Right lung (tissue), 5 donors: ENCODE data around the gene VSTM5. TPM values are rescaled to one million over a fixed set of nuclear protein-coding genes. Genes with fewer than 3 reads are reported as not detected.
A peak's percentile ranks its signal among the peaks of the same experiment; 100 is the strongest.
"Not testable (repeated sequence)": the region's sequence is repeated elsewhere in the genome, so short reads cannot be mapped to it uniquely, and the experiment has no call there.

Experiments used
- DNase-seq, 2 donors: peaks; one replicate each; pipeline ENCODE4 v3.0.0-alpha.2; 2013
- polyA plus RNA-seq, 5 donors: library from polyadenylated mRNA; unstranded; fragments of 120-200 nt; gene quantifications; one replicate each; pipeline versions ENCODE4 v1.2.1 to v1.2.3, GENCODE V29; 2013; ENCODE audit warnings: inconsistent platforms in 1 of 5, low replicate concordance in 1 of 5; ENCODE audit not compliant: insufficient read length in 5 of 5, insufficient read depth in 1 of 5

VSTM5 gene
- polyA plus RNA-seq, 5 donors, result 0.38 to 1.3 (median 0.76) TPM

DNA sequence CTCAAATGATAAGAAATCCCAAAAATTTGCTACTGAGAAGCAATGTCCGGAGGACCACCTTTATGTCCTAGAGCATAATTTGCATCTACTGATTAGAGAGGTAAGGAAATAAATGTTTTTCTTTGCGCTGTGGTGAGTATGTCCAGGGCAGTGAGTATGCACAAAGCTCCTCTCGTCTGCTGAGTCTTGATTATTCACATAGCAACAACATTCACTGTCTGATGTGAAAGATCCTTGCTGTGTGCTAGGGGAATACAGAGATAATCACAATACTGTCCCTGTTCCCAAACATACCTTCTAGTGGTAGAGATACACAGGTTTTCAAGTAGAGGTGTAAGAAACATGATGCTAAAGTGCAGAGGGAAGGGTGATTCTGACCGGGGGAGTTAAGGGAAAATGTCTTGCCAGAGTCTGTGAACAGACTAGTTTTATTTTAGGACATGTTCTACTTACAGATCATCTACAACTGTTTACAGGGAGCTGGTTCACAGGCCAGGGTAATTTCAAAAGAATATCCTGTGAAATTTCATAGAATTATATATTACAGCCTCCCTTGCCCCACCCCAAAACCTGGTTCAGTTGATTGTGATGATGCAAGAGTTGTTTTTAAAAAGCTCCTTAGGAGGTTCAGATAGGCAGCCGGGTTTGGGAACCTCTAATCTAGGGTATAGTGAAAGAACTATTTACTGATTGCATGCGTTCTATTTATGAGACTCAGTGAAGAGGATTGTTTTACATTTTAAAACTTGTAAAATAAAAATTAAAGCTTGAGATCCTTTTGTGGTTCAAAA is 53.8 kb downstream of the VSTM5 start:
- DNase-seq, result no peak

DNA sequence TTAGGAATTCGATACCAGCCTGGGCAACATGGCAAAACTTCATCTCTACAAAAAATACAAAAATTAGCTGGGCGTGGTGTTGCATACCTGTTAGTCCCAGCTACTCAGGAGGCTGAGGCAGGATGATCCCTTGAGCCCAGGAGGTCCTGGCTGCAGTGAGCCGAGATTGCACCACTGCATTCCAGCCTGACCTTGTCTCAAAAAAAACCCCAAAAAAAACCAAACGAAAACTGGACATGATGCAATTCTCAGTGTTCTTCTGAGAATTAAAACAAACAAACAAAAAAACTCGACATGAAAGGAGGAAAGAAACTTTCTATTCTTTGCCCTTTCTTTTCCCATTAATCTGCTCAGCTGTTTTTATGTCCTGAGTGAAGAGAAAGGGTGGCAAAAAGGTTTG is 58.9 kb downstream of the VSTM5 start:
- DNase-seq, result no peak

DNA sequence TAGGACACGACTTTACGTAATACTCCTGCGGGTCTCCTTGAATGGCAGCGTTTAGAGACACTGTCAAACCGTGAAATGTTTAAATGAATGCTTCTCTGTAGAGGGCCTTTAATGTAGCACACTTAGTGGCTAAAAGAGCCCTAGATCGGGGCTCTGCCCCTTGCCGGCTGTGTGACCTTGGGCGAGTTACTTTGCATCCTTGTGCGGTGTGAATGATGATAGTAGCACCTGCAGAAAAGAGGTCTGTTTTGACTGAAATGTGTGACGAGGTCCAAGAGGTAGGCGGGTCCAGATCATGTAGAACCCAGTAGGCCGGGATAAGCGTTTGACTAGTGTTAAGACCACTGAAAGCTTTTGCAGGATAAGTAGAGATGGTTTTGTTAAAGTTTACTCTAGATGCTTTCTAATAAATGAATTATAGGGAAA is 65.5 kb downstream of the VSTM5 start:
- peak in 1 of 2 donors; percentile 10 for DNase-seq

- DNase-seq, result peak; percentile 89 to 92
Measured at GRCh38 chr11:93784145-93784934, 66.1 kb downstream of the VSTM5 start, which contains the start of gene MED17. TSS of gene MED17 (plus strand) at chr11:93784282. CDS start at chr11:93784514, 232 bp downstream.

- no peak for DNase-seq
Measured at GRCh38 chr11:93783765-93784144, 66.7 kb downstream of the VSTM5 start.

DNA sequence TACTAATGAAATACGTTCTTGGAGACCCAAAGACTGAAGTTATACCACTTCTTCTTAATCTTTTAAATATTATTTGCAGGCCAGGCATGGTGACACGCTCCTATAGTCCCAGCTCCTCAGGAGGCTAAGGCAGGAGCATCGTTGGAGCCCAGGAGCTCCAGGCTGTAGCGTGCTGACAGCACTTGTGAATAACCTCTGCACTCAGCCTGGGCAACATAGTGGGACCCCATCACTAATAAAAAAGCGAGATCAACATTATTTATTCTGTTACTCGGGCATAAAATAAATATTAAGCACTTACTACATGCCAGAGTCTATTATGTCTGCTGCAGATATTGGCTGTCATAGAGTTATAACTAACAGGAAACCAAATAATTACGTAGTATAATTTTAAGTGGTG is 67.1 kb downstream of the VSTM5 start:
- no peak for DNase-seq

DNA sequence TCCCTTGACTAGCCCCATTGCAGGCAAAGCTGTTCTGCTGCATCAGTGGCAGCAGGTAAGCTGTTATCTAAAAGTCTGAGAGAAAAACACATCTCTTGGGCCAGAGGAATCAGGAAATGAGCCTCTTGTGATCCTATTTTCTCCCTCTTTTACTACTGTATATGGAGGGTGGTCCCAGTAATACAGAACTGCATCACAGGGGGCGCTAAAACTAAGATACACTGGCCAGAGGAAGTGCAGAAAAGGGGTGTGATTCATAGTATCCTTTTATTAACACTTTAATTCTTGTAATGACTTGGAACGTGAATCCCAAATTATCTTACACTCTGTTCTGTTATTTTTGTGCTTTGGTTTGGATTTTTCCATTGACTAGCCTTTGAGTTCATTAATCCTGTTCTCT is 75.1 kb downstream of the VSTM5 start:
- DNase-seq, result no peak

DNA sequence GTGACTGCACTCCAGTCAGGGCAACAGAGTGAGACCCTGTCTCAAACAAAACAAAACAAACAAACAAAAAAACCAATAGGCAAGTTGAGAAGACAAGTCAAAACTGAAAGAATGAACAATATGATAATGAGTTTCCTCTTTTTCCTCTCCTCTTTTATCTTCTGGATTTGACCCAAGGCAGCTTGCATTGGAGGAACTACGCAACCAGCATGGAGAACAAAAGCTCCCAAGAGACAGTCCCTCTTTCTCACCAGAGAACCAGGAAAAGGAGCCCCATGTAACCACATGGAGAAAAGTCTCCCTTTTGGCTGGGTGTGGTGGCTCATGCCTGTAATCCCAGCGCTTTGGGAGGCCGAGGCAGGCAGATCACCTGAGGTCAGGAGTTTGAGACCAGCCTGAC is 75.9 kb downstream of the VSTM5 start:
- DNase-seq, result not testable (repeated sequence)

- no peak for DNase-seq
Measured at GRCh38 chr11:93773601-93774200, 76.7 kb downstream of the VSTM5 start.

- DNase-seq, result no peak
Measured at GRCh38 chr11:93773045-93773477, 77.4 kb downstream of the VSTM5 start.

DNA sequence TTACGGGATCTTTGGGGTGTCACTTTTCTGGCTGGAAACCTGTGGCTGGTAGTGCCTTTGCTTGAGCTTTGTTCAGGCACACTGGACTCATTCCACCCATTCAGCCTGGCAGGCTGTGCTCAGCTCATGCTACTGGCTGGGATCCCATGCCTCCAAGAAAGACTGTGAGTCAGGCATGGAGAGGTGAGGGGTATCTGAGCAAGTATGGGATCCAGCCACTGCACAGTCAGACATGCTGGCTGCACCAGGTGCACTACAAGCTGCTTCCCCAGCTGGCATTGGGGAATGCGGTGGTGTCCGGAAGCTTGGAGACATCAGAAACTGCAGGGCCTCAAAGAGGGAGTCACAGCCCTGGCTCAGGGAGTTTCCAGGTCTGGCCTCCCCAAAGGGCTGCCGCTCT is 78.3 kb downstream of the VSTM5 start:
- DNase-seq, result no peak

GRCh38 chr11:93770160-93770559 is 80.3 kb downstream of the VSTM5 start:
- DNase-seq, result no peak

Other genes starting within 250 kb of the VSTM5 start
- gene CEP295, start 188.9 kb downstream of the VSTM5 start, polyA plus RNA-seq, result 10 to 100 TPM; 14.2 to 31.3 (median 28.4) TPM
- gene TAF1D, start 109.1 kb downstream of the VSTM5 start, polyA plus RNA-seq, result 100 to 1,000 TPM; 131 to 243 (median 184) TPM
- 10 to 100 TPM; 51.1 to 82.0 (median 61.2) TPM for gene C11orf54, start 108.9 kb downstream of the VSTM5 start, polyA plus RNA-seq
- gene MED17, start 66.3 kb downstream of the VSTM5 start, polyA plus RNA-seq, result 10 to 100 TPM; 40.6 to 52.1 (median 43.2) TPM
- under 1 TPM in 3 of 5 donors, not detected in 2; 0.06 to 0.20 (median 0.19) TPM for gene HEPHL1, start 170.7 kb upstream of the VSTM5 start, polyA plus RNA-seq